ENCODE measurements around the gene TRAPPC14. TPM values are rescaled to one million over a fixed set of nuclear protein-coding genes. Genes with fewer than 3 reads are reported as not detected.
"Not testable (repeated sequence)": the region's sequence is repeated elsewhere in the genome, so short reads cannot be mapped to it uniquely, and the experiment has no call there.

TRAPPC14 gene
- total and polyA plus RNA-seq, 5 donors from 2014 or later = 2.3 to 54.6 (median 4.1) TPM

GRCh38 chr7:100148225-100148558 is 10.3 kb downstream of the TRAPPC14 start:
- Histone ChIP-seq H3K4me3 (ENCODE audit: low read depth, low read length) (peak overlapping the region; percentile 89), H3K36me3 (ENCODE audit: control insufficient read depth, insufficient read depth, low read length) (peaks cover 8% of the 10 kb centered on the region), H3K4me1 (ENCODE audit: control insufficient read depth, insufficient read depth, low read length, poor library complexity, severe bottlenecking) (peaks cover 24% of the 10 kb centered on the region), H3K27ac (ENCODE audit: insufficient read depth, low read length, poor library complexity, severe bottlenecking) (peak overlapping the region; percentile 95), H3K27me3 (ENCODE audit: control insufficient read depth, insufficient read depth, low read length) (no peaks in the 10 kb centered on the region), H3K9me3 (ENCODE audit: control insufficient read depth in 2 of 2, low read length in 2 of 2) (no peaks in the 10 kb centered on the region)
- ATAC-seq (ENCODE audit: low read depth in 2 of 2) (peak; percentile 1), DNase-seq (no peak)
- H3K4me3 Mint-ChIP-seq = peak overlapping the region; percentile 90 to 99 (median 92)
- peaks cover 12% of the 10 kb centered on the region for H3K36me3 Mint-ChIP-seq
- peak overlapping the region; percentile 97 to 99 (median 98) for H3K27ac Mint-ChIP-seq
- no peaks in the 10 kb centered on the region for H3K9me3 Mint-ChIP-seq
- H3K4me1 Mint-ChIP-seq = peaks cover 7 to 45% (median 26%) of the 10 kb centered on the region in 4 donors
- peaks cover under 1% of the 10 kb centered on the region for H3K27me3 Mint-ChIP-seq

GRCh38 chr7:100147278-100147677 is 11.2 kb downstream of the TRAPPC14 start:
- ATAC-seq (ENCODE audit: low read depth in 2 of 2) (no peak), DNase-seq (no peak)
- Mint-ChIP-seq H3K4me1 (peaks cover 7 to 36% (median 20%) of the 10 kb centered on the region in 4 donors), H3K4me3 (no peak overlapping the region), H3K27ac (no peak overlapping the region), H3K27me3 (peaks cover 4% of the 10 kb centered on the region), H3K9me3 (no peaks in the 10 kb centered on the region), H3K36me3 (peaks cover 8% of the 10 kb centered on the region)
- H3K4me1 ChIP-seq (ENCODE audit: control insufficient read depth, insufficient read depth, low read length, poor library complexity, severe bottlenecking) = peaks cover 24% of the 10 kb centered on the region
- H3K9me3 ChIP-seq (ENCODE audit: control insufficient read depth in 2 of 2, low read length in 2 of 2) = no peaks in the 10 kb centered on the region
- no peaks in the 10 kb centered on the region for H3K36me3 ChIP-seq (ENCODE audit: control insufficient read depth, insufficient read depth, low read length)
- H3K27me3 ChIP-seq (ENCODE audit: control insufficient read depth, insufficient read depth, low read length) = no peaks in the 10 kb centered on the region
- no peak overlapping the region for H3K4me3 ChIP-seq (ENCODE audit: low read depth, low read length)
- no peak overlapping the region for H3K27ac ChIP-seq (ENCODE audit: insufficient read depth, low read length, poor library complexity, severe bottlenecking)

GRCh38 chr7:100146350-100146749 is 12.2 kb downstream of the TRAPPC14 start:
- H3K27ac Mint-ChIP-seq; H3K36me3 Mint-ChIP-seq; H3K27me3 ChIP-seq (ENCODE audit: control insufficient read depth, insufficient read depth, low read length); H3K4me3 Mint-ChIP-seq; H3K9me3 ChIP-seq (ENCODE audit: control insufficient read depth in 2 of 2, low read length in 2 of 2); H3K27ac ChIP-seq (ENCODE audit: insufficient read depth, low read length, poor library complexity, severe bottlenecking); ATAC-seq (ENCODE audit: low read depth in 2 of 2); DNase-seq; H3K36me3 ChIP-seq (ENCODE audit: control insufficient read depth, insufficient read depth, low read length); H3K9me3 Mint-ChIP-seq; H3K4me3 ChIP-seq (ENCODE audit: low read depth, low read length); H3K27me3 Mint-ChIP-seq: not testable (repeated sequence)
- peaks cover 24% of the 10 kb centered on the region for H3K4me1 ChIP-seq (ENCODE audit: control insufficient read depth, insufficient read depth, low read length, poor library complexity, severe bottlenecking)
- H3K4me1 Mint-ChIP-seq = peaks cover 7 to 27% (median 14%) of the 10 kb centered on the region in 4 donors

GRCh38 chr7:100142461-100142860 is 16.1 kb downstream of the TRAPPC14 start:
- Mint-ChIP-seq H3K36me3 (no peaks in the 10 kb centered on the region), H3K27me3 (peaks cover 4% of the 10 kb centered on the region), H3K27ac (no peak overlapping the region), H3K4me3 (no peak overlapping the region), H3K9me3 (no peaks in the 10 kb centered on the region), H3K4me1 (peaks cover 0 to 8% (median 4%) of the 10 kb centered on the region in 4 donors)
- H3K36me3 ChIP-seq (ENCODE audit: control insufficient read depth, insufficient read depth, low read length) = no peaks in the 10 kb centered on the region
- no peak overlapping the region for H3K4me3 ChIP-seq (ENCODE audit: low read depth, low read length)
- H3K27ac ChIP-seq (ENCODE audit: insufficient read depth, low read length, poor library complexity, severe bottlenecking) = no peak overlapping the region
- peaks cover 3% of the 10 kb centered on the region for H3K4me1 ChIP-seq (ENCODE audit: control insufficient read depth, insufficient read depth, low read length, poor library complexity, severe bottlenecking)
- DNase-seq (no peak), ATAC-seq (ENCODE audit: low read depth in 2 of 2) (no peak)
- no peaks in the 10 kb centered on the region for H3K9me3 ChIP-seq (ENCODE audit: control insufficient read depth in 2 of 2, low read length in 2 of 2)
- H3K27me3 ChIP-seq (ENCODE audit: control insufficient read depth, insufficient read depth, low read length) = peaks cover 2% of the 10 kb centered on the region

GRCh38 chr7:100141555-100141949 is 17.0 kb downstream of the TRAPPC14 start:
- H3K27me3 Mint-ChIP-seq = peaks cover 4% of the 10 kb centered on the region
- H3K4me1 ChIP-seq (ENCODE audit: control insufficient read depth, insufficient read depth, low read length, poor library complexity, severe bottlenecking) = peaks cover 3% of the 10 kb centered on the region
- H3K27ac ChIP-seq (ENCODE audit: insufficient read depth, low read length, poor library complexity, severe bottlenecking) = no peak overlapping the region
- H3K27me3 ChIP-seq (ENCODE audit: control insufficient read depth, insufficient read depth, low read length) = peaks cover 2% of the 10 kb centered on the region
- H3K36me3 ChIP-seq (ENCODE audit: control insufficient read depth, insufficient read depth, low read length) = no peaks in the 10 kb centered on the region
- DNase-seq (no peak), ATAC-seq (ENCODE audit: low read depth in 2 of 2) (no peak)
- no peaks in the 10 kb centered on the region for H3K9me3 Mint-ChIP-seq
- H3K4me1 Mint-ChIP-seq = peaks cover 0 to 8% (median 4%) of the 10 kb centered on the region in 4 donors
- no peak overlapping the region for H3K27ac Mint-ChIP-seq
- no peak overlapping the region for H3K4me3 ChIP-seq (ENCODE audit: low read depth, low read length)
- no peaks in the 10 kb centered on the region for H3K9me3 ChIP-seq (ENCODE audit: control insufficient read depth in 2 of 2, low read length in 2 of 2)
- H3K36me3 Mint-ChIP-seq = no peaks in the 10 kb centered on the region
- no peak overlapping the region for H3K4me3 Mint-ChIP-seq

- Mint-ChIP-seq H3K9me3 (no peaks in the 10 kb centered on the region), H3K4me3 (peak overlapping the region in 2 of 4 donors; percentile 21 to 76)
- no peak overlapping the region for H3K4me3 ChIP-seq (ENCODE audit: low read depth, low read length)
Measured at GRCh38 chr7:100137851-100138760, 20.4 kb downstream of the TRAPPC14 start.

GRCh38 chr7:100132697-100133151 is 25.8 kb downstream of the TRAPPC14 start:
- Mint-ChIP-seq H3K4me3 (peak overlapping the region in 2 of 4 donors; percentile 22 to 43), H3K9me3 (no peaks in the 10 kb centered on the region), H3K36me3 (no peaks in the 10 kb centered on the region), H3K4me1 (peaks cover 0 to 16% (median 11%) of the 10 kb centered on the region in 4 donors), H3K27me3 (peaks cover 8% of the 10 kb centered on the region), H3K27ac (peak overlapping the region in 1 of 3 donors; percentile 54)
- DNase-seq = peak; percentile 39 to 75 (median 62)
- Histone ChIP-seq H3K27me3 (ENCODE audit: control insufficient read depth, insufficient read depth, low read length) (no peaks in the 10 kb centered on the region), H3K4me1 (ENCODE audit: control insufficient read depth, insufficient read depth, low read length, poor library complexity, severe bottlenecking) (peaks cover 14% of the 10 kb centered on the region), H3K27ac (ENCODE audit: insufficient read depth, low read length, poor library complexity, severe bottlenecking) (no peak overlapping the region), H3K9me3 (ENCODE audit: control insufficient read depth in 2 of 2, low read length in 2 of 2) (no peaks in the 10 kb centered on the region), H3K36me3 (ENCODE audit: control insufficient read depth, insufficient read depth, low read length) (no peaks in the 10 kb centered on the region), H3K4me3 (ENCODE audit: low read depth, low read length) (no peak overlapping the region)
- peak; percentile 82 to 83 for ATAC-seq (ENCODE audit: low read depth in 2 of 2)

More at GRCh38 chr7:100137851-100138760, 20.4 kb downstream of the TRAPPC14 start:
- Mint-ChIP-seq H3K27ac (peak overlapping the region in 1 of 3 donors; percentile 32), H3K36me3 (no peaks in the 10 kb centered on the region), H3K27me3 (peaks cover 2% of the 10 kb centered on the region), H3K4me1 (peaks cover 0 to 8% (median 4%) of the 10 kb centered on the region in 4 donors)
- Histone ChIP-seq H3K27me3 (ENCODE audit: control insufficient read depth, insufficient read depth, low read length) (peaks cover 2% of the 10 kb centered on the region), H3K27ac (ENCODE audit: insufficient read depth, low read length, poor library complexity, severe bottlenecking) (no peak overlapping the region), H3K4me1 (ENCODE audit: control insufficient read depth, insufficient read depth, low read length, poor library complexity, severe bottlenecking) (peaks cover 3% of the 10 kb centered on the region), H3K36me3 (ENCODE audit: control insufficient read depth, insufficient read depth, low read length) (no peaks in the 10 kb centered on the region), H3K9me3 (ENCODE audit: control insufficient read depth in 2 of 2, low read length in 2 of 2) (no peaks in the 10 kb centered on the region)
- ATAC-seq (ENCODE audit: low read depth in 2 of 2) (peak; percentile 37), DNase-seq (peak in 1 of 3 donors; percentile 35)
